NCI-H345 (cell line): Measurements from ENCODE around the gene THBD.

ENCODE experiments used
- DNase-seq: peaks from one replicate; lab custom pipeline; 2025; lab: John Stamatoyannopoulos, UW

The THBD gene, protein sequence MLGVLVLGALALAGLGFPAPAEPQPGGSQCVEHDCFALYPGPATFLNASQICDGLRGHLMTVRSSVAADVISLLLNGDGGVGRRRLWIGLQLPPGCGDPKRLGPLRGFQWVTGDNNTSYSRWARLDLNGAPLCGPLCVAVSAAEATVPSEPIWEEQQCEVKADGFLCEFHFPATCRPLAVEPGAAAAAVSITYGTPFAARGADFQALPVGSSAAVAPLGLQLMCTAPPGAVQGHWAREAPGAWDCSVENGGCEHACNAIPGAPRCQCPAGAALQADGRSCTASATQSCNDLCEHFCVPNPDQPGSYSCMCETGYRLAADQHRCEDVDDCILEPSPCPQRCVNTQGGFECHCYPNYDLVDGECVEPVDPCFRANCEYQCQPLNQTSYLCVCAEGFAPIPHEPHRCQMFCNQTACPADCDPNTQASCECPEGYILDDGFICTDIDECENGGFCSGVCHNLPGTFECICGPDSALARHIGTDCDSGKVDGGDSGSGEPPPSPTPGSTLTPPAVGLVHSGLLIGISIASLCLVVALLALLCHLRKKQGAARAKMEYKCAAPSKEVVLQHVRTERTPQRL

DNA sequence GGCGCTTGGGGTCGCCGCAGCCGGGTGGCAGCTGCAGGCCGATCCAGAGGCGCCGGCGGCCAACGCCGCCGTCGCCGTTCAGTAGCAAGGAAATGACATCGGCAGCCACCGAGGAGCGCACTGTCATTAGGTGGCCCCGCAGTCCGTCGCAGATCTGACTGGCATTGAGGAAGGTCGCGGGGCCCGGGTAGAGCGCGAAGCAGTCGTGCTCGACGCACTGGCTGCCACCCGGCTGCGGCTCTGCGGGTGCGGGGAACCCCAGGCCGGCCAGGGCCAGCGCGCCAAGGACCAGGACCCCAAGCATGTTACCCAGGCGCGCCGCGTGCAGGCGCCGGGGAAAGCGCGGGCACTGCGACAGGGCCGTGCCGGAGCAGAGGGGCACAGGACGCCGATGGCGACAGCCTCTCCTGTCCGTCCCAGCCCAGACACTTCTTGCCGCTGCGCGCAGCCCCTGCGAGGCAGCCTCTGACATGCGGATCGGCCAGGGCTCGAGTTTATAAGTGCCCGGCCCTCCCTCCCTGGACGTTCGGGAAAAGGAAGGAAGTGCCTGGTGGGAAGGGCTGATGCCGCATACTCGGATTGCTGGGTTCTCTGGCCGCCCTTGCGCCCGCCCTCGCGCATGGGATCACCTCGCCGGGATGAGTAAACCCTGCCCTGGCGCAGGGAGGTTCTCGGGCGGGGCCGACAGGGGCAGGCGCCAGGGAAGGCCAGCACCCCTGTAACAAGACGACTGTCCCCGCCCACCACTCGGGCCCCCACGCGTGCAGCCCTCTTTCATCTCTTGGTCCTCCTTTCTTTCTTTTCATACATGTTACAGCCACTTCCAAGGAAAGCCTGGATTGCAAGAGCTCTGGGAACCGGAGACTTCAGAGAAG lies at the start of gene THBD:
TSS of gene THBD (minus strand) at position 472 of the 875 bp plus-strand sequence. CDS start at position 304, 168 bp downstream.
- DNase-seq, result peak; percentile 37

DNA sequence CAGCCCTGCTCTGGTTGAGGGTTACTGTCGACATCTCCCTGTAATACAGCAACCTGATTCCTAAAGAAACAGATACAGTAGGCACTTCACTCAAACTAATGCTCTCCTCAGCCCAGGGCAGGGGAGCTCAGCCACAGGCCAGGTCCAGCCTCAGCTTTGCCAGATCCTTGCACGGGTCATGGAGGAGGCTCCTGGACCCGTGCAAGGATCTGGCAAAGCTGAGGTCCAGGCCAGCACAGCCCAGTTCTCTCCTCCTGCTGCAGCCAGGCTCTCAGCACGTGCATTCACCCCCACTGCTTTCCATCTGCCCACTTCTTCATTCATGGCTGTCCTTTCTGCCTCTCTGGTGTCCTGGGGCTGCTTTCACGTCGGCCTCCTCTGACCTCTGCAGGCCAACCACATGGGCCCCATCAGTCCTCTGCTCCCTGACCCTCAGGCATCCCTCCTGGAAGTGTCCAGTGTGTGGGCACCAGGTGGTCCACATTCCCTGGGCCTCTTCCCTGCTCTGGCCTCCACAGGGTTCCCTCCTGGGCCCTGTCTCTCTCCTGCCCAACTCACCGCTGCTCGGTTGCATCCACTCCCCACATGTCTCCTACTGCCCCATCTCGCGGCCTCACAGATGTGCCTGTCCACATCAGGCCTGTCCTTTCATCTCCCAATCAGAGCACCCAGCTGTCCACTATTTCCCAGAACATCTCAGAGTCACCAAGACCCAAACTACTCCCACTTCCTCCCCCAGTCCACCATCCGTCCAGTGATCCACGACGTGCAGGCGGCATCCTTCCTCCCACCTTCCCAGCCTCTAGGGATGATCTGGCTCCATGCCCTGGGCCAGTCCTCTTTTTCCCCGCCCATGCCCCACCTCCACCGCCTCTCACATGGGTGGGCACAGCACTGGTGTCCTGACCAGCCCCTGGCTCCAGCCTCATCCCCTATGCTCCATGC lies 48.4 kb upstream of the THBD start:
- DNase-seq, result no peak

- DNase-seq, result no peak
Measured at GRCh38 chr20:23096986-23097520, 47.6 kb upstream of the THBD start.

GRCh38 chr20:23096097-23096496 lies 46.6 kb upstream of the THBD start:
- DNase-seq, result no peak

DNA sequence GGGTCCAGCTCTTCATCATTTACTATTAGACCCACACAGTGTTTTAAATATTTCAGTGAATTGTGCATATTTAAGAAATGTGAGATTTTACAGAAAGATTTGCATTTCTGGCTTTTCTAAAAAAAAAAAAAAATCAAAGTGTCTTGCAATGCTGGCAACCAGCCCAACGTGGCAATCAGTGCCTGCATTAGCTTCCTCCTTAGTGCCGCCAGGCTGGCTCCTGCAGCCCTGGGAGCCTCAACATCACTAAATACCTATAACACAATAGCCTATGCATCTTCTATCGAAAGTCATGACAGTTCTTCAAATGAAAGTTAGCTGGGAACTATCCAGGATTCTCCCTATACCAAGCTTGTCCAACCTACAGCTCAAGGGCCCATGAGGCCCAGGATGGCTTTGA lies 46.0 kb upstream of the THBD start:
- no peak for DNase-seq

GRCh38 chr20:23094927-23095326 lies 45.5 kb upstream of the THBD start:
- DNase-seq, result no peak

DNA sequence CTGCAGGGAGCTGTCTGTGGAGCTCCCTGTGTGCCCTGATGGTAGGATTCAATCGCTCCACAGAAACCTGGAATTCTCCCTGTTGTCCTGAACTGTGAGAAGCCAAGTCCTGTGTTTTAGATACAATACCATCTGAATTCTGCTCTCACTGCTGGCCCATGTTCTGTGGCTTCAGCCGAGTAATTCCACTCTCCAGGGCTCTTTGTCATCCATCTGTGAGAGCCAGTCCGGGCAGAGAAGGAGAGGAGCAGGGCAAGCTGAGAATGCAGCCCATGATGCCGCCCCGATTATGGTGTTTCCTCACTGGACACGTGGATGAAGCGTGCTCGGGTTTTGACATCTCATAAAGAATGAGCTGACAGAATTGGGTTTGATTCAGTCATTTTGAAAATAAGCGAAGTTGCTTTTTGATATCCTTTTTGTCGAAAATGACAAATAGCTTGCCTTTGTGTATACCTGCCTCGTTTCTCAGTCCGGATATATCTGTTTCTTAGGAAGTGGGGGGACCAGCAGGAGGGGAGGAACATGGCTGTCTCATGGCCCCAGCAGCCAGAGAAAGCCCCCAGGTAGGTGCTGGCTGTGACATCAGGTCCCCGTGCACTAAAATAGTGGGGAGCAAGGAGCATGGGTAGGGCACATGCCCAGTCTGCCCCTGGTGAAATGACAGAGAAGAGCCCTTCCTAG lies 44.9 kb upstream of the THBD start:
- DNase-seq, result no peak

GRCh38 chr20:23093613-23094012 lies 44.1 kb upstream of the THBD start:
- DNase-seq, result no peak

DNA sequence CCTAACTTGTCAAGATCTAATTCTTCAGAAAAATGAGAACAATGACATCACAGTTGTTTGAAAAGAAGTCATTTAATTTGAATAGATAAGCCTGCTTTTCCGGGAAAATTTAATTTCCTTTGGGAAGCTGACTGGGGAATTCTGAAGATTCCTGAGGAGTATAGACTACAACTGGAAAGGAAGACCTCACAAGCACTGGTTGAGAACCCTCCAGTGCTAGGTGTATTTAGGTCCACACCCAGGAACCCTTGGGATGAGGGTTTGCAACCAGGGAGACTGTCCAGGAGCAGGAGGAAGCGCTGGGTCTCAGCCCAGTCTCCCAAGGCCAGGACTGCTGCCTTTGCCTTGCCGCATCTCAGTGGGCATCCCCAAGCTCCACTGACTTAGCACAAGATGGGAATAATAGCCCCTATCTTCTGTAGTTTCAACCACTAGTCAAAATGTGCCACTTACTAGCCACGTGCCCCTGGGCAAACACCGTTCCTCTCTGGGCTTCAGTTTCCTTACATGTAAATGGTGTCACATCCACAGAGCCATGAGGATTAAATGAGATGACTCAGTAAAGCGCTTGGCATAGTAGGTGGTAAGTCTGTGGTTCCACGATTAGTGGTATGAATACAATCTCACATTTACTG lies 43.5 kb upstream of the THBD start:
- no peak for DNase-seq

GRCh38 chr20:23092384-23092756 lies 42.9 kb upstream of the THBD start:
- DNase-seq, result peak; percentile 74

DNA sequence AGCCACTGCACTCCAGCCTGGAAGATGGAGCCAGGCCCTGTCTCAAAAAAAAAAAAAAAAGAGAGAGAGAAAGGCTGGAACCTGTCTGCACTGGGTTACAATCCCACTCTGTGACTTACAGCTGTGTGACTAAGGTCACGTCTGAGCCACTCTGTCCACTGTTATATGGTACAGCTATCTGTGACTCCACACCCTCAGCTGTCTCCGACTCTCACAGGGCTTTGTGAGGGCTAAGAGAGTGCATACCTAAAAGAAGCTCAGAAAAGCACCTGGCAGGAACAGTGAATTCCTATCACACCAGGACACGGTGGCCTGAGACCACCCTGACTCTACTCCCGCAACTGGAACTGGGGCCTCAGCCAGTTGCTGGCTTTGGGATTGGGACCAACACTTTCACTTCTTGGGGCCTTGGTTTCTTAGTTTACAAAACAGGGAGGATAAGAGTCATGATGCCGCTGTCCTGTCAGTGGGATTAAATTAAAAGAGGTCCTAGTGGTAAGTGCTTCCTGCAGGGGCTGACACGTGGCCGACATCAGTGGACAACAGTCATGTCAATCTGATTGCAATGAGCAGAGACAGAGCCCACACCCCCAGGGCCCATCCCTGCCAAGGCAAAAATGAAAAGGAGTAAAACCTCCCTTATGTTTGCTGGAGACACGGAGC lies 42.4 kb upstream of the THBD start:
- DNase-seq, result no peak

- no peak for DNase-seq
Measured at GRCh38 chr20:23090878-23091277, 41.4 kb upstream of the THBD start.

DNA sequence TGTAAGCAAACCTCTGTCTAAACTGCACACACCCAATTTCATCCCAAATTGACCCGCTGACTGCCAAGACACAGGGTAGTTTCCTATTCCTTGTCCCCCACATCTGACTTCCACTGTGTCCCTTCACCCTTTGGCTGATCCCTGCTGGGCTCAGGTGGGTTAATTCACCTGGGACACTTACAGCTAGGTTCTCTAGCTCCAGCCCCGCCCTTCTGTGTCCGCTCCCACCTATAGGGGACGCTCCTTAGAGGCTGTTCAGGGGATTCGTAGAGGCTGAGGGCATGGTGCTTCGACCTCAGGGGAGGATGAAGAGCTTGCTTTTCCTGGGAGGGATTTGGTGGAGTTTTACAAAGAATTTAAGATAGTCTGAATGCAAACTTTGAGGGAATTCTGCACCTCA lies 40.7 kb upstream of the THBD start:
- DNase-seq, result no peak

GRCh38 chr20:23088866-23089265 lies 39.4 kb upstream of the THBD start:
- DNase-seq, result no peak

DNA sequence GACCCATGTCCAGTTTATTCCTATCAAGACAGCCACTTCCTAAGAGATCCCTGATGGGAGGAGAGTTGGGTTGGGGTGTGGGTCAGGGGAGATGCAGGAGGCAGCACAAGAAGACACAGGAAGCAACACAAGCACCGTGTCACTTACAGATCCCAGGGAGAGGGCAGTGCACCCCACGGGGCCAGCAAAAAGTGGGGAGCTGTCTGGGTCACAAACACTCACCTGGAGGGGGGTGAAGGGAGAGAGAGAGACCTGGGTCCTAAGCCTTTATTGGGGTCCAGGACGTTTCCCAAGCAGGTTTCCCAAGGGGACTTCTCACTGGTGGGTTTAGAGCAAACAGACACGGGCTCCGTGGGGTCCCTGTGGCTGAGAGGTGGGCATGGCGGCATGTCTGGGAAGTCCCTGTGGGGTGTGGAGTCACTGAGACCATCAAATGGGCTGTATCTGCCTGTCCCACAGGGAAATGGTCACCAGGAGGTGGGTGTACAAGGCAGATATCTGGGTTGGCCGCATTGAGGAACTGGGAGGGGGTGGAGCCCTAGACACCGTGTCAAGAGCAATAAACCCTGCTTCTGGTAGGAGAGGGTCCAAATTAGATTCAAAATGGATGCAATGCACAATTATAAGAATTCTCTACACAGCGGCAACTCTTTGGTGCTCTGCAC lies 38.2 kb upstream of the THBD start:
- DNase-seq, result no peak

GRCh38 chr20:23086931-23087411 lies 37.5 kb upstream of the THBD start:
- DNase-seq, result no peak

- DNase-seq, result no peak
Measured at GRCh38 chr20:23086056-23086566, 36.6 kb upstream of the THBD start, which contains the start of gene CD93. Gene CD93 (minus strand): TSS chr20:23086324. CDS start chr20:23086192, 132 bp downstream.

GRCh38 chr20:23085436-23086055 lies 36.1 kb upstream of the THBD start:
- DNase-seq, result no peak
